GM18520 (cell line): ENCODE measurements around the gene TMEM255B.
"Not testable (repeated sequence)": the region's sequence is repeated elsewhere in the genome, so short reads cannot be mapped to it uniquely, and the experiment has no call there.

Experiments used
- ATAC-seq: cut with Tn5 transposase; IDR thresholded peaks from one replicate; pipeline ENCODE4 v1.9.1; 2021; ENCODE audit not compliant: unreplicated experiment

The TMEM255B gene

GRCh38 chr13:113785051-113786010, 26.3 kb downstream of the TMEM255B start:
- no peak for ATAC-seq

- no peak for ATAC-seq
Observed at GRCh38 chr13:113786262-113786841, 27.3 kb downstream of the TMEM255B start.

- no peak for ATAC-seq
Observed at GRCh38 chr13:113787694-113788093, 28.7 kb downstream of the TMEM255B start.

GRCh38 chr13:113788413-113789135, 29.5 kb downstream of the TMEM255B start:
- ATAC-seq = no peak

GRCh38 chr13:113789167-113789566, 30.1 kb downstream of the TMEM255B start:
- ATAC-seq = no peak

GRCh38 chr13:113789931-113790330, 30.9 kb downstream of the TMEM255B start:
- ATAC-seq = not testable (repeated sequence)

GRCh38 chr13:113791226-113791625, 32.2 kb downstream of the TMEM255B start:
- no peak for ATAC-seq

GRCh38 chr13:113791761-113792160, 32.7 kb downstream of the TMEM255B start:
- no peak for ATAC-seq

GRCh38 chr13:113792236-113792770, 33.3 kb downstream of the TMEM255B start:
- ATAC-seq = no peak

GRCh38 chr13:113792886-113793717, 34.1 kb downstream of the TMEM255B start:
- ATAC-seq = no peak

GRCh38 chr13:113793718-113794085, 34.7 kb downstream of the TMEM255B start:
- no peak for ATAC-seq

- no peak for ATAC-seq
Observed at GRCh38 chr13:113794086-113794485, 35.1 kb downstream of the TMEM255B start.

- no peak for ATAC-seq
Observed at GRCh38 chr13:113794764-113795173, 35.7 kb downstream of the TMEM255B start.

- ATAC-seq = not testable (repeated sequence)
Observed at GRCh38 chr13:113795362-113795761, 36.3 kb downstream of the TMEM255B start.

- no peak for ATAC-seq
Observed at GRCh38 chr13:113796211-113796963, 37.4 kb downstream of the TMEM255B start.

GRCh38 chr13:113796964-113797676, 38.1 kb downstream of the TMEM255B start:
- ATAC-seq = no peak

- no peak for ATAC-seq
Observed at GRCh38 chr13:113798200-113798811, 39.3 kb downstream of the TMEM255B start.

GRCh38 chr13:113800576-113800926, 41.5 kb downstream of the TMEM255B start:
- ATAC-seq = no peak
